ENCODE measurements around the gene KCTD16.
A peak's percentile ranks its signal among the peaks of the same experiment; 100 is the strongest.

Gene KCTD16

GRCh38 chr5:144403817-144404420 lies 233.2 kb downstream of the KCTD16 start:
- no peak for DNase-seq (ENCODE audit: low read depth, low spot score)

GRCh38 chr5:144404672-144405071 lies 234.0 kb downstream of the KCTD16 start:
- DNase-seq (ENCODE audit: low read depth, low spot score): no peak

GRCh38 chr5:144405991-144406390 lies 235.3 kb downstream of the KCTD16 start:
- no peak for DNase-seq (ENCODE audit: low read depth, low spot score)

- DNase-seq (ENCODE audit: low read depth, low spot score): no peak
Measured at GRCh38 chr5:144406442-144406841, 235.8 kb downstream of the KCTD16 start.

- no peak for DNase-seq (ENCODE audit: low read depth, low spot score)
Measured at GRCh38 chr5:144414202-144415029, 243.7 kb downstream of the KCTD16 start.

GRCh38 chr5:144416196-144416595 lies 245.5 kb downstream of the KCTD16 start:
- DNase-seq (ENCODE audit: low read depth, low spot score): no peak

- no peak for DNase-seq (ENCODE audit: low read depth, low spot score)
Measured at GRCh38 chr5:144418719-144419118, 248.0 kb downstream of the KCTD16 start.

- peak; percentile 69 for DNase-seq (ENCODE audit: low read depth, low spot score)
Measured at GRCh38 chr5:144421411-144421810, 250.7 kb downstream of the KCTD16 start.

GRCh38 chr5:144422018-144422727 lies 251.5 kb downstream of the KCTD16 start:
- peak; percentile 64 for DNase-seq (ENCODE audit: low read depth, low spot score)

GRCh38 chr5:144427866-144428265 lies 257.2 kb downstream of the KCTD16 start:
- DNase-seq (ENCODE audit: low read depth, low spot score): peak; percentile 23

GRCh38 chr5:144428326-144428725 lies 257.7 kb downstream of the KCTD16 start:
- DNase-seq (ENCODE audit: low read depth, low spot score): no peak

- no peak for DNase-seq (ENCODE audit: low read depth, low spot score)
Measured at GRCh38 chr5:144429405-144429804, 258.7 kb downstream of the KCTD16 start.

GRCh38 chr5:144429905-144430304 lies 259.2 kb downstream of the KCTD16 start:
- DNase-seq (ENCODE audit: low read depth, low spot score): no peak

- no peak for DNase-seq (ENCODE audit: low read depth, low spot score)
Measured at GRCh38 chr5:144433140-144433822, 262.6 kb downstream of the KCTD16 start.

- DNase-seq (ENCODE audit: low read depth, low spot score): no peak
Measured at GRCh38 chr5:144433893-144434292, 263.2 kb downstream of the KCTD16 start.

- DNase-seq (ENCODE audit: low read depth, low spot score): no peak
Measured at GRCh38 chr5:144436007-144436406, 265.3 kb downstream of the KCTD16 start.

- no peak for DNase-seq (ENCODE audit: low read depth, low spot score)
Measured at GRCh38 chr5:144438237-144438636, 267.6 kb downstream of the KCTD16 start.

- no peak for DNase-seq (ENCODE audit: low read depth, low spot score)
Measured at GRCh38 chr5:144448457-144448856, 277.8 kb downstream of the KCTD16 start.

GRCh38 chr5:144451187-144451973 lies 280.7 kb downstream of the KCTD16 start:
- no peak for DNase-seq (ENCODE audit: low read depth, low spot score)

GRCh38 chr5:144453753-144454152 lies 283.1 kb downstream of the KCTD16 start:
- no peak for DNase-seq (ENCODE audit: low read depth, low spot score)

- DNase-seq (ENCODE audit: low read depth, low spot score): no peak
Measured at GRCh38 chr5:144457160-144457559, 286.5 kb downstream of the KCTD16 start.

Measured in astrocyte of the hippocampus (primary cell).